GM12878 (cell line): Measurements from ENCODE around the gene NUMB. TPM values are rescaled to one million over a fixed set of nuclear protein-coding genes. Genes with fewer than 3 reads are reported as not detected.

Experiments
- ATAC-seq: fragments of 200-7000 bp; cut with Tn5 transposase; 3 replicates; pipeline ENCODE4 v1.9.1; 2020; ENCODE audit warnings: mild to moderate bottlenecking, moderate library complexity
- BruUV-seq: library from RNA; stranded (reverse); fragments of 400-500 nt; replicated peaks from 2 replicates; lab custom pipeline; 2021; lab: Mats Ljungman, UMichigan
- CTCF ChIA-PET: fragments of 300-600 bp; sonication (Branson Sonifier 250); formaldehyde crosslinking; extraction: SDS; loops from one replicate; lab custom pipeline; 2021; ENCODE audit warnings: inconsistent platforms; lab: Yijun Ruan, JAX
- POLR2A ChIA-PET: fragments of 350-600 bp; formaldehyde crosslinking; extraction: SDS; loops from one replicate; lab custom pipeline; 2021; ENCODE audit warnings: inconsistent platforms; lab: Charles Lee
- RAD21 ChIA-PET: fragments of 300-600 bp; sonication (Branson Sonifier 250); formaldehyde crosslinking; loops from one replicate; lab custom pipeline; 2023; ENCODE audit warnings: antibody characterized with exemption; ENCODE audit not compliant: unreplicated experiment; lab: Charles Lee
- SMC1A ChIA-PET: fragments of 300-600 bp; sonication (Branson Sonifier 250); formaldehyde crosslinking; loops from one replicate; lab custom pipeline; 2023; ENCODE audit not compliant: unreplicated experiment, uncharacterized antibody; lab: Charles Lee
- DNase-seq: peaks from one replicate; pipeline ENCODE4 v3.0.0-alpha.2; 2011; ENCODE audit warnings: low read depth, low spot score
- FAIRE-seq: peaks from 3 replicates; lab custom pipeline; 2011; peaks lifted over from hg19 to GRCh38; lab: Jason Lieb, UNC
- H2AFZ ChIP-seq: 2 replicates; pipeline ENCODE4 v1.6.0; 2011; ENCODE audit warnings: low read depth, low read length, control low read depth; ENCODE audit not compliant: control insufficient read depth
- H3K27ac ChIP-seq: 2 replicates; pipeline ENCODE4 v1.5.1; 2011; ENCODE audit warnings: control low read depth; ENCODE audit not compliant: control insufficient read depth, insufficient read depth
- H3K27me3 ChIP-seq, 2 experiments: replicated peaks in 1 of 2; 2 replicates each; pipeline versions ENCODE4 v1.6.0 to v1.6.1; 2011; ENCODE audit warnings: low read length in 1 of 2; ENCODE audit not compliant: control insufficient read depth in 2 of 2, insufficient read depth in 2 of 2
- H3K36me3 ChIP-seq, 2 experiments: 2 replicates each; pipeline ENCODE4 v1.5.1; 2011; ENCODE audit warnings: low read length in 1 of 2; ENCODE audit not compliant: control insufficient read depth in 2 of 2, insufficient read depth in 2 of 2
- H3K4me1 ChIP-seq: 2 replicates; pipeline ENCODE4 v1.6.1; 2011; ENCODE audit warnings: mild to moderate bottlenecking, low read length, moderate library complexity, mixed read lengths; ENCODE audit not compliant: control insufficient read depth, insufficient read depth
- H3K4me2 ChIP-seq: 2 replicates; pipeline ENCODE4 v1.6.0; 2011; ENCODE audit warnings: control low read depth; ENCODE audit not compliant: control insufficient read depth, insufficient read depth
- H3K4me3 ChIP-seq: fragments of 200-600 bp; sonication (generic); 2 replicates; pipeline ENCODE4 v1.5.1; 2016
- H3K79me2 ChIP-seq: 2 replicates; pipeline ENCODE4 v1.6.0; 2011; ENCODE audit warnings: low read length; ENCODE audit not compliant: control insufficient read depth, insufficient read depth
- H3K9ac ChIP-seq: 2 replicates; pipeline ENCODE4 v1.8.0; 2011; ENCODE audit warnings: low read length, control low read depth, mixed read lengths; ENCODE audit not compliant: control insufficient read depth, insufficient read depth
- H3K9me3 ChIP-seq: replicated peaks from 3 replicates; pipeline ENCODE4 v1.5.1; 2011; ENCODE audit warnings: mild to moderate bottlenecking, low read length; ENCODE audit not compliant: control insufficient read depth, insufficient read depth
- H4K20me1 ChIP-seq: 2 replicates; pipeline ENCODE4 v1.6.0; 2011; ENCODE audit not compliant: control insufficient read depth, insufficient read depth
- HDGF ChIP-seq: fragments of 450-650 bp; IDR thresholded peaks from 2 replicates; pipeline ENCODE4 v1.6.1; 2016; ENCODE audit warnings: antibody characterized with exemption
- JUNB ChIP-seq: IDR thresholded peaks from 2 replicates; pipeline ENCODE4 v1.6.1; 2016; ENCODE audit warnings: antibody characterized with exemption, mild to moderate bottlenecking
- JUND ChIP-seq: IDR thresholded peaks from 2 replicates; pipeline ENCODE4 v1.6.1; 2012; ENCODE audit warnings: low read depth, mild to moderate bottlenecking, low read length, improper control_type of control experiment, moderate library complexity
- MTA3 ChIP-seq: IDR thresholded peaks from 2 replicates; pipeline ENCODE4 v1.6.1; 2012; ENCODE audit warnings: low read length, inconsistent platforms, borderline replicate concordance
- ZNF384 ChIP-seq: IDR thresholded peaks from 2 replicates; pipeline ENCODE4 v1.6.1; 2012; ENCODE audit warnings: low read depth, mild to moderate bottlenecking, low read length, improper control_type of control experiment, borderline replicate concordance
- in situ Hi-C: fragments of 300-500 bp; cut with MboI; formaldehyde crosslinking; loops from 9 replicates; pipeline ENCODE4 v1.14.3; 2018; ENCODE audit warnings: mixed read lengths
- intact Hi-C: fragments of 100-400 bp; cut with micrococcal nuclease; formaldehyde crosslinking; loops from one replicate; pipeline ENCODE4 v1.14.2; 2022; ENCODE audit not compliant: unreplicated experiment
- polyA plus RNA-seq, 11 experiments: library from polyadenylated mRNA; depleted of rRNA in 4 of 11; unstranded in 6 of 11; stranded (reverse) in 5 of 11; fragments of >200 nt; fragmentation: Nextera tagmentation in 4 of 11; fragmentation: Illumina TruSeq in 1 of 11; extraction: Ambion mirVana in 4 of 11; extraction: Trizol in 1 of 11; gene quantifications; 1 replicate in 1 of 11; 2 replicates in 10 of 11; pipeline versions ENCODE4 v1.2.1 to v1.2.3, GENCODE V29; 2011 to 2016; ENCODE audit warnings: inconsistent platforms in 2 of 11, missing spikeins in 2 of 11, low read depth in 1 of 11
- total RNA-seq, 4 experiments: library from RNA; depleted of rRNA in 3 of 4; stranded (reverse); fragments of >200 nt in 3 of 4; fragmentation: Illumina TruSeq in 1 of 4; extraction: Trizol in 1 of 4; gene quantifications; 2 replicates each; pipeline versions ENCODE4 v1.2.1 to v1.2.3, GENCODE V29; 2013 to 2021
- TF ChIP-seq, protein P1 (sequence below): fragments of 450-650 bp; formaldehyde crosslinking; IDR thresholded peaks from 2 replicates; pipeline ENCODE4 v1.4.0; 2022; ENCODE audit warnings: mild to moderate bottlenecking, moderate library complexity
- TF ChIP-seq, protein P2 (sequence below): fragments of 450-650 bp; IDR thresholded peaks from 2 replicates; pipeline ENCODE4 v1.6.1; 2017; ENCODE audit warnings: low read depth, mild to moderate bottlenecking, moderate library complexity

Gene NUMB
- total and polyA plus RNA-seq, 10 of the 15 experiments (the other 5 are each of a cell fraction or from before 2014, with no cell fraction given) = 22.0 to 147 (median 48.9) TPM

DNA sequence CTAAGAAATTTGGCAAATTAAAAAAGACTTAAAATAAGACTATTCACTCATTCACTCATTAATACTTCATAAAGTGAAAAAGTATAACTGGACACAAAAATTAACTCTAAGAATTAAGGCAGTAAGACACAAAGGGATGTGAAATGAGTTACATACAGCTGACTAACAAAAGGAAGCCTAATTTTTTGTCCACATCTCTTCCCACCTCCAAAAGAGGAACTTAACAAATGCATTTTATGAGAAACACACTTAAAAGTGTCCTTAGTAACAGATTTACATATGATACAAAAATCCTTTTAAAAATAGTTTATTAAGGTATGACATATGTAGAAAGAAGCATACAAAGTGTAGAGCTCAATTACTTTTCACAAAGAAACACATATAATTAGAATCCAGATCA is 88.9 kb downstream of the NUMB start:
- no peak for TF ChIP-seq JUND
- TF ChIP-seq, protein P1, sequence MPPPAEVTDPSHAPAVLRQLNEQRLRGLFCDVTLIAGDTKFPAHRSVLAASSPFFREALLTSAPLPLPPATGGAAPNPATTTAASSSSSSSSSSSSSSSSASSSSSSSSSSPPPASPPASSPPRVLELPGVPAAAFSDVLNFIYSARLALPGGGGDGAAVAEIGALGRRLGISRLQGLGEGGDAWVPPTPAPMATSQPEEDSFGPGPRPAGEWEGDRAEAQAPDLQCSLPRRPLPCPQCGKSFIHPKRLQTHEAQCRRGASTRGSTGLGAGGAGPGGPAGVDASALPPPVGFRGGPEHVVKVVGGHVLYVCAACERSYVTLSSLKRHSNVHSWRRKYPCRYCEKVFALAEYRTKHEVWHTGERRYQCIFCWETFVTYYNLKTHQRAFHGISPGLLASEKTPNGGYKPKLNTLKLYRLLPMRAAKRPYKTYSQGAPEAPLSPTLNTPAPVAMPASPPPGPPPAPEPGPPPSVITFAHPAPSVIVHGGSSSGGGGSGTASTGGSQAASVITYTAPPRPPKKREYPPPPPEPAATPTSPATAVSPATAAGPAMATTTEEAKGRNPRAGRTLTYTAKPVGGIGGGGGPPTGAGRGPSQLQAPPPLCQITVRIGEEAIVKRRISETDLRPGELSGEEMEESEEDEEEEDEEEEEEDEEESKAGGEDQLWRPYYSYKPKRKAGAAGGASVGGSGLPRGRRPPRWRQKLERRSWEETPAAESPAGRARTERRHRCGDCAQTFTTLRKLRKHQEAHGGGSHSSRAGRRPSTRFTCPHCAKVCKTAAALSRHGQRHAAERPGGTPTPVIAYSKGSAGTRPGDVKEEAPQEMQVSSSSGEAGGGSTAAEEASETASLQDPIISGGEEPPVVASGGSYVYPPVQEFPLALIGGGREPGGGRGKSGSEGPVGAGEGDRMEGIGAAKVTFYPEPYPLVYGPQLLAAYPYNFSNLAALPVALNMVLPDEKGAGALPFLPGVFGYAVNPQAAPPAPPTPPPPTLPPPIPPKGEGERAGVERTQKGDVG (CRISPR knock-in tag) = no peak
- H2AFZ ChIP-seq = no peak overlapping the region
- no peak overlapping the region for H3K4me2 ChIP-seq
- no peaks in the 10 kb centered on the region for H4K20me1 ChIP-seq
- ChIA-PET CTCF (no interaction called here), RAD21 (no interaction called here), SMC1A (interaction anchor here (1.0 to 1.3 kb wide), 2 partner anchors 14 to 45 kb away, joined by 3 to 7 read pairs; no protein-coding TSS in a partner anchor), POLR2A (interaction anchor here (0.6 kb wide), 1 partner anchor 19 kb away, joined by 5 read pairs; no protein-coding TSS in a partner anchor)
- no peak overlapping the region for H3K4me3 ChIP-seq
- H3K79me2 ChIP-seq = no peaks in the 10 kb centered on the region
- ATAC-seq (no peak), DNase-seq (no peak), FAIRE-seq (no peak)
- H3K27ac ChIP-seq = no peak overlapping the region
- in situ Hi-C loops = no loop called here
- H3K27me3 ChIP-seq = no peaks in the 10 kb centered on the region
- no TSS peak for BruUV-seq
- H3K36me3 ChIP-seq = no peaks in the 10 kb centered on the region; a peak in 1 of 4 replicates
- intact Hi-C loops = no loop called here
- H3K9ac ChIP-seq = no peak overlapping the region
- H3K9me3 ChIP-seq = no peaks in the 10 kb centered on the region
- H3K4me1 ChIP-seq = no peaks in the 10 kb centered on the region

DNA sequence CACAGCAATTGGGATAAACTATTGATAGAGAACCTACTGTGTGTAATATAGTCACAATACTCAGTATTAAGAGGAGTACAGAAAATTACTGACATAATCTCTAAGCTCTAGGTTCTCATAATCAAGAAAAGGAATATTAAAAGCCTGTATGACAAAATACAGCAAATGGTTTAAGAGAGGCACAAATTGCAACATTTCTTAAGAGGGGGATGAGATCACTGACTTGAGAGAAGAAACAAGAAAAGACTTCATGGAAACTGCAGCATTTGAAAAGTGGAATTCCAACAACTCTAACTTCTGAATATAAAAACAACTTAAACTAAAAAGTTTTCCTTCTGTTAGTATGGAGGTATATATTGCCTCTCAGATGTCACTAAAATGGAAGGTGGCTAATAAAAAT is 89.7 kb downstream of the NUMB start:
- ChIA-PET RAD21 (no interaction called here), CTCF (no interaction called here)

More for the DNA sequence above, 89.7 kb downstream of the NUMB start:
- POLR2A ChIA-PET = no interaction called here
- no peak for FAIRE-seq
- no peak for TF ChIP-seq ZNF384
- no peak for TF ChIP-seq HDGF
- TF ChIP-seq, protein P2, sequence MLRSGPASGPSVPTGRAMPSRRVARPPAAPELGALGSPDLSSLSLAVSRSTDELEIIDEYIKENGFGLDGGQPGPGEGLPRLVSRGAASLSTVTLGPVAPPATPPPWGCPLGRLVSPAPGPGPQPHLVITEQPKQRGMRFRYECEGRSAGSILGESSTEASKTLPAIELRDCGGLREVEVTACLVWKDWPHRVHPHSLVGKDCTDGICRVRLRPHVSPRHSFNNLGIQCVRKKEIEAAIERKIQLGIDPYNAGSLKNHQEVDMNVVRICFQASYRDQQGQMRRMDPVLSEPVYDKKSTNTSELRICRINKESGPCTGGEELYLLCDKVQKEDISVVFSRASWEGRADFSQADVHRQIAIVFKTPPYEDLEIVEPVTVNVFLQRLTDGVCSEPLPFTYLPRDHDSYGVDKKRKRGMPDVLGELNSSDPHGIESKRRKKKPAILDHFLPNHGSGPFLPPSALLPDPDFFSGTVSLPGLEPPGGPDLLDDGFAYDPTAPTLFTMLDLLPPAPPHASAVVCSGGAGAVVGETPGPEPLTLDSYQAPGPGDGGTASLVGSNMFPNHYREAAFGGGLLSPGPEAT = no peak
- TF ChIP-seq JUNB = no peak
- TF ChIP-seq MTA3 = no peak
- no peaks in the 10 kb centered on the region for H3K79me2 ChIP-seq
- no peaks in the 10 kb centered on the region; a peak in 1 of 4 replicates for H3K36me3 ChIP-seq
- no peaks in the 10 kb centered on the region for H3K9me3 ChIP-seq
- SMC1A ChIA-PET = interaction anchor here (0.9 to 1.4 kb wide), 3 partner anchors 10 to 44 kb away, joined by 3 to 7 read pairs (median 3); no protein-coding TSS in a partner anchor
- no peak overlapping the region for H3K9ac ChIP-seq
- no peak overlapping the region for H3K4me2 ChIP-seq
- no peak overlapping the region for H3K4me3 ChIP-seq
- H3K27me3 ChIP-seq = no peaks in the 10 kb centered on the region
- in situ Hi-C loops (no loop called here), intact Hi-C loops (no loop called here)
- no TSS peak for BruUV-seq
- H3K4me1 ChIP-seq = no peaks in the 10 kb centered on the region
- no peak for DNase-seq
- ATAC-seq = no peak
- H4K20me1 ChIP-seq = no peaks in the 10 kb centered on the region
- H3K27ac ChIP-seq = no peak overlapping the region
- H2AFZ ChIP-seq = no peak overlapping the region
